ENCODE results near the gene APOBEC3B.
"Not testable (repeated sequence)": the region's sequence is repeated elsewhere in the genome, so short reads cannot be mapped to it uniquely, and the experiment has no call there.

Gene APOBEC3B

GRCh38 chr22:39003165-39003638 lies 21.1 kb downstream of the APOBEC3B start:
- DNase-seq, result peak; percentile 84 to 87

GRCh38 chr22:39007177-39007576 lies 25.0 kb downstream of the APOBEC3B start:
- DNase-seq, result no peak

- not testable (repeated sequence) for DNase-seq
Observed at GRCh38 chr22:39008271-39008850, 26.2 kb downstream of the APOBEC3B start.

- no peak for DNase-seq
Observed at GRCh38 chr22:39010946-39011345, 28.8 kb downstream of the APOBEC3B start.

GRCh38 chr22:39012533-39013511 lies 30.7 kb downstream of the APOBEC3B start:
- DNase-seq, result no peak

GRCh38 chr22:39013561-39013941 lies 31.4 kb downstream of the APOBEC3B start:
- DNase-seq, result not testable (repeated sequence)

- peak; percentile 66 to 68 for DNase-seq
Observed at GRCh38 chr22:39013942-39014722, 32.0 kb downstream of the APOBEC3B start, which contains the start of gene APOBEC3C. Gene APOBEC3C (plus strand): TSS chr22:39014257. CDS start chr22:39014363, 106 bp downstream.

- not testable (repeated sequence) for DNase-seq
Observed at GRCh38 chr22:39014723-39015121, 32.6 kb downstream of the APOBEC3B start.

- DNase-seq, result no peak
Observed at GRCh38 chr22:39016592-39016991, 34.4 kb downstream of the APOBEC3B start.

GRCh38 chr22:39017596-39018365 lies 35.6 kb downstream of the APOBEC3B start:
- no peak for DNase-seq

GRCh38 chr22:39020021-39020651 lies 38.0 kb downstream of the APOBEC3B start:
- DNase-seq, result not testable (repeated sequence)

GRCh38 chr22:39021552-39022250 lies 39.6 kb downstream of the APOBEC3B start:
- no peak for DNase-seq

GRCh38 chr22:39024519-39025308 lies 42.6 kb downstream of the APOBEC3B start:
- no peak for DNase-seq

GRCh38 chr22:39026509-39027150 lies 44.5 kb downstream of the APOBEC3B start:
- no peak for DNase-seq

- no peak for DNase-seq
Observed at GRCh38 chr22:39027717-39028116, 45.6 kb downstream of the APOBEC3B start.

- DNase-seq, result no peak
Observed at GRCh38 chr22:39028281-39028680, 46.1 kb downstream of the APOBEC3B start.

GRCh38 chr22:39029227-39029626 lies 47.1 kb downstream of the APOBEC3B start:
- DNase-seq, result no peak

GRCh38 chr22:39030705-39031104 lies 48.6 kb downstream of the APOBEC3B start:
- DNase-seq, result no peak

GRCh38 chr22:39031434-39032295 lies 49.5 kb downstream of the APOBEC3B start:
- DNase-seq, result not testable (repeated sequence)

All from AML-193 (cell line).